ENCODE measurements around the gene CAPG.
"Not testable (repeated sequence)": the region's sequence is repeated elsewhere in the genome, so short reads cannot be mapped to it uniquely, and the experiment has no call there.

CAPG gene

DNA sequence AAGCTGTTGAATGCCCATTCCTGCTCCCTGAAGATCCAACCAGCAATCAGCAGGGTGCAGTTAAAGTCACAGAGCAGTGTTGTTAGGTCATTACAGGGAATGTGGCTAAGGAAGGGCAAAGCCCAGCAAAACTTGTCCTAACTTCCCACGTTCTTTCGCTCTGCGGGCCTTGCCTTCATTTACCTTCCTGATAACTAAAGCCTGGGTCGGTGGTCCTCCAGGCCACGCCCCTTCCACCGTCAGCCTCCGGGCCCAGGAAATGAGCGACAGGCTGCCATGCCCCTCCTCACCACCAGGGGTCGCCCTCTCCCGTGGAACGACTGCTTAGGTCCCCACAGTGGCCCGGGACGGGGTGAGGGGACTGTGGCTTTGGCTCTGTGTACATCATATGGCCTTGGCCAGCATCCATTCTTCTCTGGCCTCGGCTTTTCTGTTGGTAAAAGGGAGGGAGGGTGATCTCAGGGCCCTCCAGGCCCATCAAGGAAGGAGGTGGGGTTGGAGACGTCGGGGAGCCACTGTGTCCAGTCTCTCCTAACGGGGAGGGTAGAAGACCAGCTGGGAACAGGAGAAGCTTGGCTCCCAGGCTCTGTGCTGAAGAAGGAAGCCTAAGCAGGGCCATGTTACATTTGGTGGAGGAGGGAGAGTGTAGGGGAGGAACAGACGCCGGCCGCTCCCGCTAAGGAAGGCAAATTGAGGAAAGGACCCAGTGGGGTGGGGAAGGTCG lies 10.5 kb upstream of the CAPG start:
- DNase-seq: peak; percentile 91

DNA sequence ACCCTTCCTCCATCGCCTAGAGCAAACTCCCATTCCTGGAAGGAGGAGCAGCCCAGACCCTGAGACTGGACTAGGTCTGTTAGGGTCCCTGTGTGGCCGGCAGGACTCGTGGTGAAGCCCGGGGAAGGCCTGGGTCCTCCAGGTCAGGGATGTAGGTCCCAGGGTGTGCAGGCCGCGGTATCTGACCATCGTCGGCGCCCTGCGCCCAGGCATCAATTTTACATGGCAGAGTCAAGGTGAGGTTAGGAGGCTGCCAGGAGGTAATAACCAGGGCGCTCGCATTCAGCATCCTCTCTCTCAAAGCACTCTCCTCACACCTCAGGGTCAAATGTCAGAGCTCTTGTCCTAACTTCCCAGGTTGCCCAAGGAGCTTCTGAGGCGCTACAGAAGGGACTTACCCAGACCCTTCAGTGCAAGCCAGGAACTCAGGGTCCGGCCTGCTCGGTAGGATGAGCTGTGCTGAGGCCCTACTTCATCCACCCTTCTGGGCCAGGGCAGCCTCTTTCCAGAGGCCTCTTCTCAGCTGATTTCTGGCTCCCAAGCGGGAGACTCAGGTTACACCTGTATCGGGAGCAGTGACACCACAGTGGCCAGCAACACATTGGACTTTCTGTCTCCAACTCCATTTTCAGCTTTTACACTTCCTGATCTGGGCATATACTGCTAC lies 9.0 kb upstream of the CAPG start:
- DNase-seq: no peak

DNA sequence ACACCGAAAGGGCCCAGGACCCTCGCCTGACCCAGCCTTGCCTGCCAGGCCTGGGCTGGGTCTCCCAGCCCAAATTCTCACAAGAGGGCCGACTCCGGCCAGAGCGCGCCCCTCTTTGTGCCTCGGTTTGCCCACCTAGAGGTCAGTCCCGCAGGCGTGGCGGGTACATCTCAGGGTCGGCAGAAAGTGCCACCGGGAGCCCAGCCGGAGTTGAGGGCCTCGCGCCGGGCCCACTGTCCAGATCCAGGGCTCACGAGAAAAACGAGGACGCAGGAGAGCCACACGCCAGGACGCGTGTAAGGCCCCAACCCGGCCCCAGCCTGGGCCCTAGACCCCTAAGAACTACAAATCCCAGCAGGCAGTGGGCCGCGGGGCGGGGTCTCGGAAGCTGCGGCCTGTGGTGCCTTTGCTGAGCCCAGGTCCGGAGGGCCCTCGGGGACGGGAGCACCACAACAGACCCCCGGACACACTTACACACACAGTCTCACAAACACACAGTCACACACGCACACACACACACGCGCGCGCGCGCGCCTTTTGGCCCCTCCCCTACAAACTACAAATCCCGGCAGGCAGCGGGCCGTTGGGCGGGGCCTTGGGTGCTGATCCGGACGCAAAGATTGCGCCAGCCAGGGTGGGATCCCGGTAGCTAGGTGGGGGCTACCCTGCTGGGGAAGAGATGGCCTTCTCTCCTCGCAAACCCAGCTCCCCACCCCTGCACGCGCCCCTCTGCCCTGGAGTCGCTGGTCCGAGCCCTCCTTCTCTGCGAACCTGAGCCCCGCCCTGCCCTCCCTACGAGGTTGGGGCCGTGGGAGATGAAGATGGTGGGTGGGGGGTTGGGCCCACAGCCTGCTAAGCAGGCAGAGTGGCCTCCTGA lies 8.2 kb upstream of the CAPG start, which contains the start of gene SH2D6:
Gene SH2D6, plus strand, starts transcription at position 583 of the 877 bp plus-strand sequence. CDS start 10,752 bp downstream, outside the sequence.
- peak; percentile 89 for DNase-seq

DNA sequence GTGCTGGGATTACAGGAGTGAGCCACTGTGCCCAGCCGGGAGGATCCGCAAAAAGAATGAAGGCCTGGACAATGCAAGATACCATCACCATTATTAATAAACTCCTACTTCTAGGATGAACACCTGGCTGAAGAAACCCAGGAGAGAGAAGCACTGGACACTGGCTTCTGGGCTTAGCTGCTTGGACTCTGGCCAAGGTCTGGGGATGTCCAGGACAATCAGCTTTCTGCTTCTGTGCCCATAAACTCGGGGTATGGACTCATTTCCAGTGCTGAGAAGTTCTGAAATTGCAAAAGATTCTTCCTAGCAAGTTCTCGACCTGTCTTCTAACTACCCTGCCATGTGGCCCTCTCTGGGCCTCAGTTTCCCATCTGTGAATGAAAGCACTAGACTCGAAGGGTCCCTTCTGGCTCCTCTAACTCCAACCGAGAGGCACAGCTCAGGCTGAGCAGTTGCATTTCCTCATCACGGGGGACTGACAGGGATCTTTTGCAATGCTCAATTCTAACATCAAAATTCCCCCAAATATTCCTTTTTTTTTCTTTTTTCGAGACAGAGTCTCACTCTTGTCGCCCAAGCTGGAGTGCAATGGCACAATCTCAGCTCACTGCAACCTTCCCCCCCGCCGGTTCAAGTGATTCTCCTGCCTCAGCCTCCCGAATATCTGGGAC lies 5.9 kb upstream of the CAPG start:
- DNase-seq: no peak

DNA sequence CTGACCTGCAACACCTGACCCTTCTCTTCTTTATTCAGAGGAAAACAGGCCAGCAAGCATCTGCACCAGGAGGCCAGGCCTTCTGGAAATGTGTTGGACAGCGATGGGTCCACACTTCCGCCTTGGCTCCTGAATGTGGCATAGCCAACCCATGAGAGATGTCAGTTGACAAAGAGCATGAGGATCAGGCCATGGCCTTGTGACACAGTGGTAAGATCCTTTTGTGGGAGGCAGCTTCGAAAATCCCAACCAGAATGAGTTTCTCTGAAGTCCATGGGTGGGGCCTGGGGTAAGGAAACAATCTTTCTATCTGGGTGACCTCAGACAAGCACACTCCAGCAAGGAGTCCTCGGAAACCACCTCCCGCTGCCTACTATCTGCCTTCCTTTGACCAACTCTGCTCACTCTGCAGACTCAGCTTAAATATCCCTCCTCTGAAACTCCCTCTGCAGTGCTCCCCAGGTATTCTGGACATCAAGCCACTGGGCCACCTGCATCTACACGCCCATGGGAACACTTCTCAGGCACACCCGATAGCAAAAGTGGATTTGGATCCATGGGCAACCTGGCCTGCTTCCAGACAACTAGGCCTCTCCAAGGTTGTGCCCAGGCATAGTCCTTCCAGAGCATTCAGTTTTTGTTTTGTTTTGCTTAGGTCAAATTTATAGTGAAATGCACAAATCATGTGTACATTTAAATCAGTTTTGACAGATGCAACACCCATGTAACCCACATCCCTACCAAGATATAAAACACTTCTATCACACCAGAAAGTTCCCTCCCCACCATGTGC lies 4.8 kb upstream of the CAPG start:
- no peak for DNase-seq

DNA sequence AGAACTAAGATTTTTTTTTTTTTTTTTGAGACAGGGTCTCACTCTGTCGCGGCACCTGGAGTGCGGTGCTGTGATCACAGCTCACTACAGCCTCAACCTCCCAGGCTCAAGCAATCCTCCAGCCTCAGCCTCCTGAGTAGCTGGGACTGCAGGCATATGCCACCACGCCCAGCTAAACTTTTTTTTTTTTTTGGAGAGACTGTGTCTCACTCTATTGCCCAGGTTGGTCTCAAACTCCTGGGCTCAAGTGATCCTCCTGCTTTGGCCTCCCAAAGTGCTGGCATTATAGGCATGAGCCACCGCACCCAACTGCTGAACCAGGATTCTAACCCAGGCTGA lies 4.2 kb upstream of the CAPG start:
- not testable (repeated sequence) for DNase-seq

DNA sequence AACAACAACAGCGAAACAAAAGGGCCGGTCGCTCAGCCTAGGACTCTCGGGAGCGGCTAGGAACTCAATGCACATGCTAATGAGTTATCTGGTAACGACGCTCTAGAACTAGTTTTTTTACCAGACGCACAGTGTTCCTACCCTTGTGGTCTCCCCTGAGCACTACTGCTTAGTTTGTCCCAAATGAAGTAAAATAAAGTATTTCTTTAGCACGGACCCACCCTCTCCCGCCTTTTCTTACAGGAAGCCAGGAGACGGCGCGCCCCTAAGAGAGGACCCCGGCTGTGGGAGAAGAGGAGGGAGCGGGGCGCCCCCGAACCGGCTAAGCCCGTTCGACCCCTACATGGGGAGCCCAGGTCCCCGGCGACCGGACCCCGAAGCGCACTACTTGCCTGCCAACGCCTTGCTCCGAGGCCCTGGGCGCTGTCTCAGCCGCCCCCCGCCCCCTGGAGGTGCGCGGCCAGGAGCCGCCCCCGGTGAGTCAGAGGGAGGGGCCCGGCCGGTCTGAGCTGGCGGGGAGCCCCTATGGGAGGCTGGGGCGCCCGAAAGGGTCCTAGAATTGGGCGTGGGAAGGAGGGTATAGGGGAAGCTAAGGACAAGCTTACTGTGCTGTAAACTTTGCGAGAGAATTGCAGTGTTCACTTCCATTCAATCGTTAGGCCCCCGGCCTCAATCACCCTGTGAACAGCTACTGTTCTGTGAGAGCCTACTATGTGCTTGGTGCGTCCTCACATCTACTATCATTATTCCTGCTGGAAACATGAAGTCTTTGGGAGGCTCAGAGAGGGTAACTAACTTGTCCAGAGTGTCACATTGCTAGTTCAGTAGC lies 3.6 kb upstream of the CAPG start:
- no peak for DNase-seq

DNA sequence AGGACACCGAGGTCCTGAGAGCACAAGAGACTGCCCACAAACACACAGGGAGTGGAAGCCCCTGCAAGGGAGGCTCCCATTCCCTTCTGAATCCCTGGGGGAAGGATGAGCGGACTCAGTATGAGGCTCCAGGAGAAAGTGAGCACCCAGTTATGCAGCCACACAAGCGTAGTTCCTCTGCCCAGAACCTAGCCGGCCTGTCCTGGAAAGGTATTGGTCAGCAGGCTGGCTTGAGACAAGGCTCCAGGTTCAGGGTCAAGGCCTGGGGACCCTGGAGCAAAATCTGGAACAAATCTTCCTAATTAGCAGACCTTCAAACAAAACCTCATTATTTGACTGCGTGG lies 1.2 kb upstream of the CAPG start:
- no peak for DNase-seq

DNA sequence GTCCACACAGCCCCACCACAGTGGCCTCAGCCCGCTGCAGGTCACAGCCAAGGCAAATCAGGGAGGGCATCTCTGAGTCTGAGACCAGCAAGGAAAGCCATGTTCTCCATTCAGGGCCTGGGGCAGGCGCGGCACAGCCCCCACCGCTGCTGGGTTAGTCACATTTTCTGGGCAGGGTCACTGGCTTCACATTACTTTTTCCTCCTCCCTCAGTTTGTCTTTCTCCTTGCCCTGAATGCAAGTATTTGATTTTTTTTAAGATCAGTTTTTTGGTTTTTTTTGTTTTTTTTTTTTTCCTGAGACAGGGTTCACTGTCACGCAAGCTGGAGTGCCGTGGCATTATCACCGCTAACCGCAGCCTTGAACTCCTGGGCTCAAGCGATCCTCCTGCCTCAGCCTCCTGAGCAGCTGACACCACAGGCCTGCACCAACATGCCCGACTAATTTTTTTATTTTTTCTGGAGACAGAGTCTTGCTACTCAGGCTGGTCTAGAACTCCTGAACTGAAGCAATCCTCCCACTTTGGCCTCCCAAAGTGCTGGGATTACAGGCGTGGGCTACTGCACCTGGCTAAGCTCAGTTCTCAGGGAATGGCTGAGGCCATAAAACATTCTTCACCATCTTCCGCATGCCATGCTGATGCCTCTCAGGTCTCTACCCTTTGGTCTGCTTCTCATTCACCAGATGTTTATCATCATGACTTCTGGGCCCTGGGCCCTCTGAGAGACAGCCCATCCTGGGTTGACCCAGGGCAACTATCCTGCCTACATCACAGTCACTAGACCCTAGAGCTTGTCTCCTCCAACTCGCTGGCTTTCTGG lies 628 bp upstream of the CAPG start:
- no peak for DNase-seq

DNA sequence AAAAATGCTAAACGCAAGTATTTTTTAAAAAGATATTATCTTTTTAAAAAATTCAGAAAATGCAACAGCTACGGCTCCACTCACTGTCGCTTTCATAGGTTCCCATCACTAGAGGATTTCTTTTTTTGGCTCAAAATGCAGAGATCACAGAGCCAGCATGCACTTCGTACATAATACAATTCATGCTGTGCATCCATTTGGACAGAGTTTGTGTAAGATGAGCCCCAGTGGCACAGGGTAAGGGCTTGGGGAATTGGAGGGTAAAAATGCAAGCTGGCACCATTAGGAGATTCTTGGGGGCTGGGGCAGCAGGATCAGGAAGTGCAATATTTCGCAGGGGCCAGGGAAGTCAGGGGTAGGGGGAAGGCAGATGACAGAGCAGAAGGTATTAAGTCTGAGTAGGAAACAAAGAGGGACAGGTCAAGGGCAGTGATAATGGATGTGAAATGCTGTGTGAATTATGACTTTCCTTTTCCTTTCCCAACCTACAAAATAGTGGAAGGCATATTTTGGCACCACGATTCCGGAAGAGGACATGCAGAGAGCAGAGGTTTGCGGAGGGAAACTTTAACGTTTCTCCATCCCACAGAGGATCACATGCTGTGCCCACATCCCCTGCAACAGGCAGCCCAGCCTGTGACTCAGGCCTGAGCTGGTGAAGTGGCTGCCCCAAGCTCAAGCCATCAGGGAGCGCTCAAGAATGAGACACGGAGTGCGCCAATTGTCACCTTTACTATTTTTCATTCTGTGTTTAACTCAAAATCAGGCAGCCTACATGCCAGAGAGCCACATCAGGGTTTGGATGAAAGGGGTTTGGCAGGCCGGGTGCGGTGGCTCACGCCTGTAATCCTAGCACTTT lies 4.7 kb downstream of the CAPG start:
- peak; percentile 91 for DNase-seq

DNA sequence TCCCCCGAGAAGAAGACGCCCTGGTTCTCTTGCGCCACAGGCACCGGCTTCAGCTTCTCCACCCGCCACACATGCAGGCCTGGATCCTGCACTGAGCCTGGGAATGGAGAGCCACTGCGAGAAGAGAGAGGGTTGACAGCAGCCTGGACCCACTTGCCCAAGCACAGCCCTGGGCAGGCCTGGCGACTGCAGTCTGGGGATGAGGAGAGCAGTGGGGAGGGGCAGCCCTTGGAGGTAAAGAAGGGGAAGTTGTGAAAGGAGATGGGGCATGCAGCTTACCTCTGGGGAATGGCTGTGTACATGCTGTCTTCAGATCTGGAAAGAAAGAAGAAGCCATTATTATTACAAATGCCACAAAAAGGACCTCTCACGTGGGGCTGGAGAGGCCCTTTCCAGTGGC lies 8.3 kb downstream of the CAPG start:
- no peak for DNase-seq

DNA sequence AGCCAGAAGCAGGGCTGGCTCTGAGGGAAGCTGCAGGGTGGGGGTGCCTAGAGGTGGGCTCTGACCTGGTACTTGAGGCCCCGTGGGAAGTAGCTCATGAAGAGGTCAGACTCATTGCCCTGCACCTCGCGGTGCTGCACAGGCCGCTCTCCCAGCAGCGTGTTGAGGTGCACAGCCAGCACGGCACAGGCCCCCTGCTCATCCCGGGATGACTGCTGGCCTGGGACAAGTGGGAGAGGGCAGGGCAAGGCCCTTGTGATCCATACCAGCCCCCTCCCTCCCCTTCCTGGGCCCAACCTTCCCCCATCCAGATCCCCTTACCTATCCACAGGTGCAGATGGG lies 8.7 kb downstream of the CAPG start:
- no peak for DNase-seq

DNA sequence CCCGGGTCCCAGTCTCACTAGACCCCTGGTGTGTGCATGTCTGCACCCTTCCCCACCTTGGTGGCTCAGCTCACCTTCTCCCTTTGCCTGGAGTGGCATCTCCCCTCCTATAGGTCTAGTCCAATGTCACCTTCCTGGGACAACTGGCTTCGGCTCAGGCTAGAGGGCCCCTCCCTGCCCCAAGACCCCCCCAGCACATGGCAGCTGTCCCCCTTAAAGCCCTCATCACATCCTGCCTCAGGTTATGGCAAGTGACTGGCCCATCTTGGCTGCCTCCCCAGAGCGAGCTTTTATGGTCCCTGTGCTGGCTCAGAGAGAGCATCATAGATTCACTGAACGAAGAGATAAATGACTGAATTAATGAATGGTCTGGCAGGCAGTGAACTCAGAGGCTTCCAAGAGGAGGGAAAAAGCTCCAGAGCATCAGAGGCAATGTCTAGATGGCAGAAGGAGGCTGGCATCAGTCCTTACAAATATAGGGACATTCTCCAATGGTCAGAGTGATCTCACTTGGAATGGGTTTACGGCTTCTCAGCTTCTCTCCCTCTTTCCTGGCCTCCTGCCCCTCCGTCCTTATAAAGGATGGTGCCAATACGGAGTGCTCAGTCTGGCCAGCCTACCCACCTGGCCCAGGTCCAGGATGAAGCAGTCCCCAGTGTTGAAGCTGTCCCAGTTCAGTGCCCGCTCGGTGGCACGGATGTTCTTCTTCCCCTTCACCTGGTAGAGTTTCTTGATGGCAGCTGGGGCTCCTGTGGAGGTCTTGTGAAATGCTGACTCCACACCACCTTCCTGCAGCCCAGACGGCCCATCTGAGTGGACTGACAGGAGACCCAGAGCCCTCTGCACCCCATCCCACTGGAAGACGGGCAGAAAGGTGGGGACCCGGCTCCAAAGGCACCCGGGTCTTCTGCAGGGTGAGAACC lies 9.4 kb downstream of the CAPG start:
- DNase-seq: no peak

DNA sequence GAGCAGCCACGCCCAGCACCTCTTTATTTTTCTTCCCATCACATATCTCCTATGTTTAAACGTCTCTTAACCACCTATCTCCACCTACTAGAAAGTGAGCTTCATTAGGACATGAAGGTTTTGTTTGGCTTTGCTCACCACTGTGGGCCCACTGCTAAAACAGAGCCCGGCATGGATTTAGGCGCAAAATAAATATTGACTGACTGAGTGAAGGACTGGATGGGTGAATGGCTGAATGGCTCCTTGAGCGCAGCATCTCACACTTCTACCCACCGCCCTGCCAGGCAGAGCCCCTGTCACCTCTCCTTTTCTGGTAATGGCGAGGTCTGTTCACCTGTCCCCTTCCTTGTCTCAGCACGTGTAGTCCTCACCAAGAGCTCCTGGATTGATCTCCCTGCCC lies 10.1 kb downstream of the CAPG start:
- DNase-seq: no peak

DNA sequence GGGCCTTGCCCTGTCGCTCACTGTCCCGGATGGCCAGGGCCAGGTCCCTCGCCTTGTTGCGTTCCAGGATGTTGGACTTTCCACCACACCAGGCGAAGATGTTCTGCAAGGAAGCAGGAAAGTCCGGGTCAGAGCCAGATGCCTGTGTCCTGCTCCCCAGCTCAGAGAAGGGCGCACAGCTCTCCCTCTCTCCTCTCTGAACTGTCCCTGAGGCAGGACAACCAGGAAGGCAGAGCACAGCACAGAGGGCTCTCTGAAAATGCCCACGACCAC lies 11.0 kb downstream of the CAPG start:
- no peak for DNase-seq

DNA sequence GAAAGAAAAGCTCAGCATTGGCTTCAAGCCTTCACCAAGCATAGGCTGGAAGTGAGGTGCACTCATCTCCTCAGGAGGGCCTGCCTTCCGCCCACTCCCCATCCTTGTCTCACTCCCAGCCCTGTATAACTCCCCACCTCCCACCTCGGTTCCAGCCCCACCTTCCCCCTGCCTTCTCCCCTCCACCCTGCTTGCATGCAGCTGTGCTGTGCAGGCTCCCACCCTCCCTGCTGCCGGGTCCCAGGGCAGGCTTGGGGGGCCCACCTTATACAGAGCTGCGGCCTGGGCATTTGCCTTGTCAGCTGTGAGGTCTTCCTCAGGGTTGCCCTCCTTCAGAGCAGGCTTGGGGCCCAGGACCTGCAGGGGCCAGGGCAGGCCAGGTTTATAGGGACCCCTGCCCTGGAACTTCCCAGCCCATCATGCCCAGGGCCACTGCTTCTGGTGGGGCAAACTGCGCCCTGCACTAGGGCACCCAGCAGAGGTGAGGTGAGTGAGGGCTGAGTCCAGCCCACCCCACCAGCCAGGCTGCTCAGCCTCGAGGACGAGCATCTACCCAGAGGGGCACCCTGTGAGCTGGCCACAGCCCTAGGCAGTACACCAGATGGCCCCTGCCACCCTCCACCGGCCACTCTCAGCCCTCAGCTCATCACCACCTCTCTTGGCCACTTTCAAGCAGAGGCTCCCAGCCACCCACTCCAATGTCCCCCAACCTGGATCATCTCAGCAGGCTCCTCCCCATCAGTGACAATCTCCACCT lies 11.6 kb downstream of the CAPG start:
- no peak for DNase-seq

DNA sequence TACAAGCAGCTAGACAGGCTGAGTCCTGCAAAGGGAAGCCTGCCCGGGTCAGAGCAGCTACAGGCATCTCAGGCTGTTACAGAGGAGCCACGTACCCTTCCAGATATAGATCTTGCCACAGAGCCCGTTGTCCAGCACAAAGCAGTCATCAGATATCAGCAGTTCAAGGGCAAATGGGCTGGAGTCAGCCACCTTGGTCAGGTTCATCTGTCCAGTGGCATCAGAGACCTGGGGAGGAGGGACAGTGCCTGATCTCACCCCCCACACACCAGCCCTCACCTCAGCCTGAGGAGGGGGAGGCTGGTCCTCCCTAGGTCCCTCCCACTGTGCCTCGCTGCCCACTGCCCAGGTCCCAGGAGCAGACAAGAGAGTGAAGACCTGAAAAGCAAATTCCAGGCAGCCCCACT lies 12.2 kb downstream of the CAPG start:
- DNase-seq: no peak
